ENCODE data around the gene RAD17. TPM values are rescaled to one million over a fixed set of nuclear protein-coding genes. Genes with fewer than 3 reads are reported as not detected.

RAD17 gene
- total and polyA plus RNA-seq, 9 donors = 11.8 to 21.7 (median 19.6) TPM

GRCh38 chr5:69360442-69360841 is 9.2 kb upstream of the RAD17 start:
- TF ChIP-seq EP300 (IDR thresholded peaks at IDR 0.05) (no peak), CTCF (IDR thresholded peaks at IDR 0.05) (no peak), POLR2A (IDR thresholded peaks at IDR 0.05) (no peak)
- no peak overlapping the region for H3K27ac ChIP-seq
- no peaks in the 10 kb centered on the region for H3K27me3 ChIP-seq
- no peak for DNase-seq
- intact Hi-C loops (cut with DNase I) = no loop called here
- no peaks in the 10 kb centered on the region for H3K4me1 ChIP-seq (ENCODE audit: insufficient read depth)
- H3K9me3 ChIP-seq = no peaks in the 10 kb centered on the region
- 94 to 100% (median 96%) methylated on average over 1 of the region's 1 CpG for WGBS, 3 donors
- H3K4me3 ChIP-seq = no peak overlapping the region
- H3K36me3 ChIP-seq = no peaks in the 10 kb centered on the region

- H3K4me3 ChIP-seq = no peak overlapping the region
- TF ChIP-seq POLR2A (IDR thresholded peaks at IDR 0.05) (no peak), CTCF (IDR thresholded peaks at IDR 0.05) (no peak), EP300 (IDR thresholded peaks at IDR 0.05) (no peak)
- H3K27me3 ChIP-seq = no peaks in the 10 kb centered on the region
- no peak overlapping the region for H3K27ac ChIP-seq
- no peaks in the 10 kb centered on the region for H3K9me3 ChIP-seq
- 62 to 69% (median 66%) methylated on average over 3 of the region's 3 CpGs for WGBS, 3 donors
- H3K4me1 ChIP-seq (ENCODE audit: insufficient read depth) = peaks cover 1% of the 10 kb centered on the region
- no peaks in the 10 kb centered on the region for H3K36me3 ChIP-seq
- intact Hi-C loops (cut with DNase I) = no loop called here
- DNase-seq = no peak
Observed at GRCh38 chr5:69364414-69364813, 5.2 kb upstream of the RAD17 start.

- intact Hi-C loops (cut with DNase I) = no loop called here
- Histone ChIP-seq H3K4me1 (ENCODE audit: insufficient read depth) (peaks cover 1% of the 10 kb centered on the region), H3K36me3 (no peaks in the 10 kb centered on the region), H3K4me3 (no peak overlapping the region), H3K9me3 (no peaks in the 10 kb centered on the region), H3K27ac (no peak overlapping the region), H3K27me3 (no peaks in the 10 kb centered on the region)
- TF ChIP-seq CTCF (IDR thresholded peaks at IDR 0.05) (no peak), EP300 (IDR thresholded peaks at IDR 0.05) (no peak), POLR2A (IDR thresholded peaks at IDR 0.05) (no peak)
- DNase-seq = no peak
- 66 to 73% (median 68%) methylated on average over 3 of the region's 3 CpGs for WGBS, 3 donors
Observed at GRCh38 chr5:69364850-69365249, 4.8 kb upstream of the RAD17 start.

GRCh38 chr5:69367697-69368279 is 1.8 kb upstream of the RAD17 start:
- intact Hi-C loops (cut with DNase I) = no loop called here

More at GRCh38 chr5:69367697-69368279, 1.8 kb upstream of the RAD17 start:
- WGBS, 3 donors = 89 to 90% (median 89%) methylated on average over 11 of the region's 11 CpGs
- Histone ChIP-seq H3K4me3 (no peak overlapping the region), H3K4me1 (ENCODE audit: insufficient read depth) (peaks cover 1% of the 10 kb centered on the region), H3K9me3 (no peaks in the 10 kb centered on the region), H3K27ac (no peak overlapping the region), H3K27me3 (no peaks in the 10 kb centered on the region), H3K36me3 (no peaks in the 10 kb centered on the region)
- DNase-seq = no peak
- TF ChIP-seq EP300 (IDR thresholded peaks at IDR 0.05) = no peak
- no peak for TF ChIP-seq POLR2A (IDR thresholded peaks at IDR 0.05)
- no peak for TF ChIP-seq CTCF (IDR thresholded peaks at IDR 0.05)

Measured in ovary (tissue), 9 donors.